Kidney capillary endothelial cell (primary cell): ENCODE data around the gene PSMD2.

Source experiments
- DNase-seq: peaks from one replicate; pipeline ENCODE4 v3.0.0-alpha.2; 2018; ENCODE audit warnings: low spot score

PSMD2 gene

GRCh38 chr3:184282941-184283340 is 16.1 kb upstream of the PSMD2 start:
- DNase-seq, result no peak

DNA sequence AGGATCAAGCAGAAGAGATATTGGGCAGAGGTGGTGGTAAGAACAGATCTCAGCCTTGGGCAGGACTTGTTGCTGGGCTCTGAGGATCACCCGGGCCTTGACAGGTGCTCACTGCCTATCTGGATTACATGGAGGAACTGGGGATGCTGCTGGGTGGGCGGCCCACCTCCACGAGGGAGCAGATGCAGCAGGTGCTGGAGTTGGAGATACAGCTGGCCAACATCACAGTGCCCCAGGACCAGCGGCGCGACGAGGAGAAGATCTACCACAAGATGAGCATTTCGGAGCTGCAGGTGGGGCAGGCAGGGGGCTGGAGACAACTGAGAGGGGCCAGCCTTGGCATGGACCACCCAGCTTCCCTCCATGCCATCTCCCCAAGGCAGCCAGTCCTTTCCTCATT is 15.4 kb upstream of the PSMD2 start:
- no peak for DNase-seq

- peak; percentile 67 for DNase-seq
Measured at GRCh38 chr3:184284696-184285095, 14.3 kb upstream of the PSMD2 start.

DNA sequence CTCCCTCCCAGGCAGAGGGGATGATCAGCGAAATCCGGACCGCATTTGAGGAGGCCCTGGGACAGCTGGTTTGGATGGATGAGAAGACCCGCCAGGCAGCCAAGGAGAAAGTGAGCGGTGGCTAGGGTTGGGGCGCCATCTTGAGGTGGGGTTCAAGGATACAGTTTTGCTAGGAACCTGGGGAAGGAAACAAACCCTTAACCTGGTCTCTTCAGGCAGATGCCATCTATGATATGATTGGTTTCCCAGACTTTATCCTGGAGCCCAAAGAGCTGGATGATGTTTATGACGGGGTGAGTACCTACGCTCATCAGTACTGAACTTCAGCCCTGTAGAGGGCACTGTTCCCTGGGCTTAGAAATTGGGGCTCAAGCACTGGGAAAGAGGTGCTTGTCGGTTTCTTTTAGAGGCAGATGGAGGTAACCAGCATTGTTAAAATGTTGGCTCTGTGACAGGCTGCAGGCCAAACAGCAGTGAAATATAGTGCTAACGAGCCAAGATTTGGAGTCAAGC is 9.6 kb upstream of the PSMD2 start:
- DNase-seq, result peak; percentile 48

GRCh38 chr3:184290331-184290730 is 8.7 kb upstream of the PSMD2 start:
- DNase-seq, result no peak

DNA sequence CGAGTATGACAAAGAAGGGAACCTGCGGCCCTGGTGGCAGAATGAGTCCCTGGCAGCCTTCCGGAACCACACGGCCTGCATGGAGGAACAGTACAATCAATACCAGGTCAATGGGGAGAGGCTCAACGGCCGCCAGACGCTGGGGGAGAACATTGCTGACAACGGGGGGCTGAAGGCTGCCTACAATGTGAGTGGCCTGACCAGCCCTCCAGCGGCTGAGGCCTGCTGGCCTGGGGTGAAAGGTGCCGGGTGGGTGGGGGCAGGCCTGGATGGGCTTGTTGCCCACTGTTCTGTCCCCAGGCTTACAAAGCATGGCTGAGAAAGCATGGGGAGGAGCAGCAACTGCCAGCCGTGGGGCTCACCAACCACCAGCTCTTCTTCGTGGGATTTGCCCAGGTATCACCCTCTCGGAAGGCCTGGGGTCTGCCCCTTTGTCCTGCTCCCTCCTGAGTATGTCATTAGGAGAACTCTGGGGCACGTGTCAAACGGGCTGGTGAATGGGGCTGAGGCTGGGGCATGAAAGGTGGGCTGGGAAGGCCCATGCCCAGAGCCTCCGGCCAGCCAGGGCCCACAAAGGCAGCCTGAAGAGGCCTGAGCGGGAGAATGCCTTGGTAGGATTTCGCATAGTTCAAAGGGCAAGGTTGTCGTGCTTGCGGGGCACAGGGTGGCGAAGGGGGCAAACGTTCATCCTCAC is 7.8 kb upstream of the PSMD2 start:
- DNase-seq, result no peak

DNA sequence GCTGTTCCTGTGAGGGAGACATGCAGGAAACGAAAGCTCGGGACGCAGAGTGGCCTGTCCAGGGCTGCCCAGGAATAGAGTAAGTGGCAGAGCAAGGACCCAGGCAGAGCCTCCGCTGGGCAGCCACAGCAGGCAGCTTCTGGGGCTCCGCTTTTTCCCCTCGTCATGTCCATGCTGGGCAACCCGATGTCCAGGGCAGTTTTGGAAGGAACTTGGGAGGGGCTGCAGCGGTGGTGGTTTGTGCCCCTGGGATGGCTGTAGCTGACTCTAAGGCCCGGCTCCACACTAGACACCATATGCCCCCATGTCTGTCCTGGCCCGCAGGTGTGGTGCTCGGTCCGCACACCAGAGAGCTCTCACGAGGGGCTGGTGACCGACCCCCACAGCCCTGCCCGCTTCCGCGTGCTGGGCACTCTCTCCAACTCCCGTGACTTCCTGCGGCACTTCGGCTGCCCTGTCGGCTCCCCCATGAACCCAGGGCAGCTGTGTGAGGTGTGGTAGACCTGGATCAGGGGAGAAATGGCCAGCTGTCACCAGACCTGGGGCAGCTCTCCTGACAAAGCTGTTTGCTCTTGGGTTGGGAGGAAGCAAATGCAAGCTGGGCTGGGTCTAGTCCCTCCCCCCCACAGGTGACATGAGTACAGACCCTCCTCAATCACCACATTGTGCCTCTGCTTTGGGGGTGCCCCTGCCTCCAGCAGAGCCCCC is 7.1 kb upstream of the PSMD2 start:
- DNase-seq, result no peak

- no peak for DNase-seq
Measured at GRCh38 chr3:184295771-184296170, 3.3 kb upstream of the PSMD2 start.

GRCh38 chr3:184296616-184297015 is 2.4 kb upstream of the PSMD2 start:
- DNase-seq, result no peak

DNA sequence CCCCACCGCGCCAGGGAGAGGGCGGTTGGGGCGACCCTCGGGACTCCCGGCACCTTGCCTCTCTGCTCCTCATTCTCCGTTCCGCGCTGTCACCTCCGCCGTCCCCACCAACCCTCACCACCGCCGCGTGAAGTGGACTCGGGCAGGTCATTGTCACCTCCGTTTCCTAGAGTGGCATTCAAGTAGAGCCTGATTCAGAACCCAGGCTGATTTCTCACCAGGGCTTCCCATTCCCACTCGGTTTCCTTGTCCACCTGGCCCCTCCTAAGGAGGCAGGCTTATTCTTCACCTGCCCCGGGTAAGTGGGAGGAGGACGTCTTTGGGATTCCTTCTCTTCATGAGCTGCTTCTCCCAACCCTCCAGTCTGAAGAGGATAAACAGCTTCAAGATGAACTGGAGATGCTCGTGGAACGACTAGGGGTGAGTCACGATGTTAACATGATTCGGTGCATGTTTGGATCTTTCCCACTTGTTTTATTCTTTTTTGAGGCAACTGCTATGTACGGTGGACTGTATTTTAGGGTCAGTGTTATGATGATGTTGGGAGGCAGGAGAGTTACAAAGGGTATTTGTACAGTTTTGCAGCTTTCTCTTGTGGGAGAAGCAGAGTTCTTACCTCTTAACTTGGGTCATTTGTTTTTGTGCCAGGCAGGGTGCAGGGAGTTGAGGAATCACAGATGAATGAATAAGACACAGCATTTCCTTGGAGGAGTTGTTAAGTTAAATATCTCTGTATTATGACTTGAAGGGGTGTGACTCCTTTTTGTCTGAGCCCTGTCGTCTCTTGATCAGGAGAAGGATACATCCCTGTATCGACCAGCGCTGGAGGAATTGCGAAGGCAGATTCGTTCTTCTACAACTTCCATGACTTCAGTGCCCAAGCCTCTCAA is 692 bp downstream of the PSMD2 start:
- no peak for DNase-seq

- DNase-seq, result peak; percentile 79
Measured at GRCh38 chr3:184300378-184300720, 1.3 kb downstream of the PSMD2 start.

DNA sequence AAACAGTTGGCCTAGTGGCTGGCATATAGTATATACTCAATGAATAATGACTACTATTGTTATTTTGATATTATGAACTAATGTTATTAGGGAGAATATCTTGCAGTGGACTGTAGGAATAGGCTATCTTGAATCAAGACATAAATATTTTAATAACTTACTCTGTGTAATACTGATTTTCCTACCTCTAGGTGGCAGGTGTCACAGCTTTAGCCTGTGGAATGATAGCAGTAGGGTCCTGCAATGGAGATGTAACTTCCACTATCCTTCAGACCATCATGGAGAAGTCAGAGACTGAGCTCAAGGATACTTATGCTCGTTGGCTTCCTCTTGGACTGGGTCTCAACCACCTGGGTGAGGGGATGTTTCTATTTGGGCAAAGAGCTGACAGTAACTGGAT is 6.5 kb downstream of the PSMD2 start:
- DNase-seq, result no peak

DNA sequence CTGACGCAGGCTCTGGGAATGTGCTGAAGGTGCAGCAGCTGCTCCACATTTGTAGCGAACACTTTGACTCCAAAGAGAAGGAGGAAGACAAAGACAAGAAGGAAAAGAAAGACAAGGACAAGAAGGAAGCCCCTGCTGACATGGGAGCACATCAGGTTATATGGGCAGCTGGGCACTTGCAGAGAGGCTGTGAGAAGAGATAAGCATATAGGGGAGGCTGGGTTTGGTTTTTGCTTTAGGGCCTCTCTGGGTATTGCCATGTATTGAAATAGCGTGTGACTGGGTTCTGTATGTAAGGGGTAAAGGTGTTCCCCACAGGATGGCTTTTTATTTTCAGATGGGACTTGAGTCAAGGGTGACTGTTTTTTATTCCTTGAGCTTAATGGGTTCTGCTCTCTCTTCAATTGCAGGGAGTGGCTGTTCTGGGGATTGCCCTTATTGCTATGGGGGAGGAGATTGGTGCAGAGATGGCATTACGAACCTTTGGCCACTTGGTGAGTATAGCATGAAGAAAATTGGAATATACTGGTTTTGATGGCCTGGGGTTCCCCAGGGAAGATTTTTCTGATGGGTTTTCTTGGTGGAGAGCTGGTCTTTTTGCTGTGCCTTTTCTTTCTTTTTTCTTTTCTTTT is 7.4 kb downstream of the PSMD2 start:
- DNase-seq, result no peak

- DNase-seq, result no peak
Measured at GRCh38 chr3:184307915-184308314, 8.9 kb downstream of the PSMD2 start.

GRCh38 chr3:184308744-184309143 is 9.7 kb downstream of the PSMD2 start:
- no peak for DNase-seq

DNA sequence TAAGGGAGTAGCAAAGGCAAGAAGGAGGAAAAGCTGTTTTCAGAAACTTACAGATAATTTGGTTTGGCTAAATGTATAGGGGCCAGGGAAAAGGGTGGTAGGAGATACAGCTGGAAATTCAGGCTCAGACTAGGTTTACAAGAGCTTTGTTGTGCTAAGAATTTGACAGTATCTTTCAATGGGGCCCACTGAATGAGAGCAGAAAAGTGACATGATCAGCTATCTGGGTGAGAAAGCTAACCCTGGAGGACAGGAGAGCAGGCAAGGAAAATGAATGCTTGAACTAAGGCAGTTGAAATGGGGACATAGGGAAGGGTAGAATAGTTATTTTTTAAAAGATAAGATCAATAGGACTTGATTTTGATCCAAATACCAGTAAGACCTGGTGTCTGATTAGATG is 12.6 kb downstream of the PSMD2 start:
- DNase-seq, result no peak

DNA sequence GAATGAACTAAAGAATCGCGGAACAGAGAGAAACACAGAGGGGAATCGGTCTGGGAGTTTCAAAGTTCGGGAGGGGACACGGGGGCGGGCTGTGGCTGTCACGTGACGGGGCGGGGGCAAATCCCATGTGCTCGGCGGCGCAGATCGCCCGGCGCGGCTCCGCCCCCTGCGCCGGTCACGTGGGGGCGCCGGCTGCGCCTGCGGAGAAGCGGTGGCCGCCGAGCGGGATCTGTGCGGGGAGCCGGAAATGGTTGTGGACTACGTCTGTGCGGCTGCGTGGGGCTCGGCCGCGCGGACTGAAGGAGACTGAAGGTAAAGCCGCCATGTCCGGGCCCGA is 15.3 kb downstream of the PSMD2 start, which contains the start of gene EIF4G1:
EIF4G1 (plus strand) TSS at position 244 of the 337 bp plus-strand sequence. CDS start 1,191 bp downstream, outside the sequence.
- peak; percentile 91 for DNase-seq

DNA sequence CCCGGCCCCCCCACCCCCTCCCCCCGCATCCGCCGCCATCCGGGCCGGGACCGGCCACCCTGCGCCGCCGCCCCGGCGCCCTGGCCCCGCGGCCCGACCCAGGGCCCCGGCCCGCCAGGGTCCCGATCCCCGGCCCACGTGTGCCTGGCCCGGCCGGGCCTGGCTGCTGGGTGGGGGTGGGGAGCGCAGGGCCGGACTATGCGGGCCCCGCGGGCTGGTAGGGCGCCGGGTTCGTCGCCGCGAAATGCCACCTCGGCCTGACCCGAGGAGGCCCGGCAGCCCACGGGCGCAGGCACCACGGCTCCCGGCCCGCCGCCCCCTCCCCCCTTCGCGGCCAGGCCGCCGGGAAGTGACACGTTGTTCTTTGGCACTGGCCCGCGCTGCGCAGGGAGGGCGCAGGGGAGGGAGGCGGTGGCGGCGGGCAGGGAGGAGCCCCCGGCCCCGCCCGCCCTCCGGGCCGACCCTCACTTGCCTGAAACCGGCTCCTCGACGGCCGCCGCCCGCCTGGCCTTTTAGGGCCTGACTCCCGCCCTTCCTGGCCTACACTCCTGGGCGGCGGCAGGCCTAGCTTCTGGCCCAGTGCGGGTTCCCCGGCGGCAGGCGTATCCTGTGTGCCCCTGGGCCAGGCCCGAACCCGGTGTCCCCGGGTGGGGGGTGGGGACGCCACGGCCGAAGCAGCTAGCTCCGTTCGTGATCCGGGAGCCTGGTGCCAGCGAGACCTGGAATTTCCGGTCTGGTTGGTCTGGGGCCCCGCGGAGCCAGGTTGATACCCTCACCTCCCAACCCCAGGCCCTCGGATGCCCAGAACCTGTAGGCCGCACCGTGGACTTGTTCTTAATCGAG is 15.9 kb downstream of the PSMD2 start:
- DNase-seq, result no peak

DNA sequence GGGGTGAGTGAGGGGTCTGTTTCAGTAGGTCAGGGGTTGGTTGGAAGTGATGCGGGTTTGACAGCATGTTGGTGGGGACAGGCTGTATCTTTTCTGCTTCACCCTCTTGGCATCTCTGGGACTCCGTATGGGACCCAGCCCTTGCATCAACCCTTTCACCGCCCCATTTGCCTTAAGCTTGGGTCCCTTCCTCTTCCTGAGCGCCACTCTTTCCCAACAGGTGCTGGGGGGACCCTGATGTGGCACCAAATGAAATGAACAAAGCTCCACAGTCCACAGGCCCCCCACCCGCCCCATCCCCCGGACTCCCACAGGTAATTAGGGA is 16.5 kb downstream of the PSMD2 start:
- DNase-seq, result no peak

DNA sequence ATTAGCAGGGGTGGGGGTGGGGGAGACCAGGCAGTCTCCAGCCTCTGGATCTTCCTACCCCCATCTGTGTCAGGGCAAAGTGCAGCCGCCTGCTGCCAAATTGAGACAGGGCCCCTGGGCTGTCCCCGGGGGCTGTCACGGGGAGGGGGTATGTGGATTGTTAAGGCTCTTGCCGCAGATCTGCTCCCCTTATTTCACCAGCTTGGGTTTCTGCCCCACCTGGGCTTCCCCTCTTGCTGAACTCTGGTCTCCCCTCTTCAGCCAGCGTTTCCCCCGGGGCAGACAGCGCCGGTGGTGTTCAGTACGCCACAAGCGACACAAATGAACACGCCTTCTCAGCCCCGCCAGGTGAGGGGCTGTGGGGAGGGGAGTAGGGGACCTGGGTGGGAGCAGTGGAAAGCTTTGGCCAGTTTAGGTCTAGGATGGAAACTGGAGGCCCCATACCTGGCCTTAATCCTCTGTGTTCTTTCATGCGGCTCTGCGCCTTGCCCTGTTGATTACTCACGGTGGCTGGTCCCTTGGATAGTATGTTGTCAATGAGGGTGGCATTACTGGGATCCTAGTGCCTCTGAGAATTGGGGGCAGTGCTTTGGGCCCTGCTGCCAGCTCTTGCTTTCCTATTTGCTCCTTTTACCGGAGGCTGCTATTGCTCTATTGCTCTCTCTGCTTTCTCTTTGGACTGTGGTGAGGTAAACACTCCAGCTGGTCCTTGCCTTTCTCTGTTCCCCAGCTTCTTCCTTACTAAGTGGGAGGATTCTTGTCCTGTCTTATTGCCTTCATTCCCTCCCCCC is 17.0 kb downstream of the PSMD2 start:
- no peak for DNase-seq

- no peak for DNase-seq
Measured at GRCh38 chr3:184316792-184317191, 17.8 kb downstream of the PSMD2 start.
